ENCODE results near the gene HBEGF.

DNA sequence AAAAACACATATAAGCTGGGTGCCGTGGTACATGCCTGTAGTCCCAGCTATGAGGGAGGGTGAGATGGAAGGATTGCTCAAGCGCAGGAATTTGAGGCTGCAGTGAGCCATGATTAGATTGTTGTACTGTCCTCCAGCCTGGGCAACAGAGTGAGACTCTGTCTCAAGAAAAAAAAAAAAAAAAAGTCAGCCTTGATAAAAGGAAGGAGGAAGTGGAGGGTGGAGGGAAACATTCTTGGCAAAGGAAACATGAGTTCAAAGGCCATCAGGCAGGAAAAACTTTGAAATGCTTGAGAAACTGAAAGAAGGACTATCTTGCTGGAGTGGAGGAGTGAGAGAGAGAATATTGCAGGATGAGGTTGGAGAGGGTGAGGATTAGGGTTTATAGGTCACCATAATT lies 36.9 kb upstream of the HBEGF start:
- TF ChIP-seq EZH2phosphoT487 (IDR thresholded peaks at IDR 0.05; ENCODE audit: insufficient read depth, low read depth) (no peak), EZH2 (IDR thresholded peaks at IDR 0.05; ENCODE audit: insufficient read depth, poor library complexity, severe bottlenecking) (no peak)

Measured in GM23248 (cell line).